ENCODE data around the gene UTS2B. TPM values are rescaled to one million over a fixed set of nuclear protein-coding genes. Genes with fewer than 3 reads are reported as not detected.

The UTS2B gene
- total RNA-seq, 4 donors from 2014 or later, result 0.27 to 3.4 (median 2.2) TPM; not detected in 1

- H3K9me3 ChIP-seq, result no peaks in the 10 kb centered on the region
- WGBS, 2 donors (ENCODE audit: low coverage in 1 of 2), result 24 to 38% methylated on average over 1 of the region's 1 CpG
- intact Hi-C loops (cut with DNase I; ENCODE audit: low total_unique reads) (no loop called here), in situ Hi-C loops (cut with MboI; ENCODE audit: low pct_ligation_motif_present in 1 of 4, low pct_unique_long_range_greater_than_20kb in 1 of 4, low sequenced_read_pairs in 3 of 4) (loop anchor here in 1 of 4 donors (10.0 kb wide), 1 partner anchor 155 kb away; no protein-coding TSS in a partner anchor)
- H3K27me3 ChIP-seq, result no peaks in the 10 kb centered on the region
- no peak overlapping the region for H3K27ac ChIP-seq
- DNase-seq, result no peak
- H3K4me3 ChIP-seq, result no peak overlapping the region
- H3K36me3 ChIP-seq, result no peaks in the 10 kb centered on the region
- no peaks in the 10 kb centered on the region for H3K4me1 ChIP-seq
- no peak for TF ChIP-seq POLR2AphosphoS5 (IDR thresholded peaks at IDR 0.05)
- no peak for TF ChIP-seq POLR2A (IDR thresholded peaks at IDR 0.05)
- no peak for TF ChIP-seq EP300 (IDR thresholded peaks at IDR 0.05; ENCODE audit: low read depth)
- TF ChIP-seq, protein P1, sequence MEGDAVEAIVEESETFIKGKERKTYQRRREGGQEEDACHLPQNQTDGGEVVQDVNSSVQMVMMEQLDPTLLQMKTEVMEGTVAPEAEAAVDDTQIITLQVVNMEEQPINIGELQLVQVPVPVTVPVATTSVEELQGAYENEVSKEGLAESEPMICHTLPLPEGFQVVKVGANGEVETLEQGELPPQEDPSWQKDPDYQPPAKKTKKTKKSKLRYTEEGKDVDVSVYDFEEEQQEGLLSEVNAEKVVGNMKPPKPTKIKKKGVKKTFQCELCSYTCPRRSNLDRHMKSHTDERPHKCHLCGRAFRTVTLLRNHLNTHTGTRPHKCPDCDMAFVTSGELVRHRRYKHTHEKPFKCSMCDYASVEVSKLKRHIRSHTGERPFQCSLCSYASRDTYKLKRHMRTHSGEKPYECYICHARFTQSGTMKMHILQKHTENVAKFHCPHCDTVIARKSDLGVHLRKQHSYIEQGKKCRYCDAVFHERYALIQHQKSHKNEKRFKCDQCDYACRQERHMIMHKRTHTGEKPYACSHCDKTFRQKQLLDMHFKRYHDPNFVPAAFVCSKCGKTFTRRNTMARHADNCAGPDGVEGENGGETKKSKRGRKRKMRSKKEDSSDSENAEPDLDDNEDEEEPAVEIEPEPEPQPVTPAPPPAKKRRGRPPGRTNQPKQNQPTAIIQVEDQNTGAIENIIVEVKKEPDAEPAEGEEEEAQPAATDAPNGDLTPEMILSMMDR (IDR thresholded peaks at IDR 0.05), result no peak
Measured at GRCh38 chr3:191239407-191240031, 90.8 kb downstream of the UTS2B start.

- TF ChIP-seq EP300 (IDR thresholded peaks at IDR 0.05; ENCODE audit: low read depth) (no peak), POLR2AphosphoS5 (IDR thresholded peaks at IDR 0.05) (no peak), POLR2A (IDR thresholded peaks at IDR 0.05) (no peak)
- TF ChIP-seq, protein P1 (IDR thresholded peaks at IDR 0.05), result no peak
Measured at GRCh38 chr3:191238321-191238817, 92.0 kb downstream of the UTS2B start.

GRCh38 chr3:191237047-191237882 is 93.1 kb downstream of the UTS2B start:
- WGBS, 2 donors (ENCODE audit: low coverage in 1 of 2), result 88 to 89% methylated on average over 4 to 5 of the region's 5 CpGs

More at GRCh38 chr3:191238321-191238817, 92.0 kb downstream of the UTS2B start:
- no peaks in the 10 kb centered on the region for H3K27me3 ChIP-seq
- H3K4me3 ChIP-seq, result no peak overlapping the region
- in situ Hi-C loops (cut with MboI; ENCODE audit: low pct_ligation_motif_present in 1 of 4, low pct_unique_long_range_greater_than_20kb in 1 of 4, low sequenced_read_pairs in 3 of 4), result loop anchor here in 1 of 4 donors (10.0 kb wide), 1 partner anchor 156 kb away; no protein-coding TSS in a partner anchor
- WGBS, 2 donors (ENCODE audit: low coverage in 1 of 2), result 44 to 45% methylated on average over 4 of the region's 4 CpGs
- no peak for DNase-seq
- no peaks in the 10 kb centered on the region for H3K9me3 ChIP-seq
- H3K36me3 ChIP-seq, result no peaks in the 10 kb centered on the region
- H3K4me1 ChIP-seq, result no peaks in the 10 kb centered on the region
- intact Hi-C loops (cut with DNase I; ENCODE audit: low total_unique reads), result no loop called here
- H3K27ac ChIP-seq, result no peak overlapping the region

DNA sequence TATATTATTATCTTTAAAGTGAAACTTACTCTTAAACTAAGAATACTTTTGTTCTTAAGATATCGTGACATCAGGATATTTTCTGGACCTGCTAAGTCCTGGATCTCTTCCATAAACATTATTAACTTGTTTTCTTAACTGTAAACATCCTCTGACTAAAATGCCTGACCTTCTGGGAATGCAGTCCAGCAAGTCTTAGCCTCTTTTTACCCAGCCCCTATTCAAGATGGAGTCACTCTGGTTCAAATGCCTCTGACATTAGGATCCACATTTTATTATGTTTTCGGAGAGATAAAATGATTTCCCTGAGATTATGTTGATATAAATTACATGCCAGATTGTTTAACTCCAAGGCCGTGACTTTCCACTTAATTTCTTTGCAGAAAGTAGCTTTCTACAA is 93.7 kb downstream of the UTS2B start:
- no peaks in the 10 kb centered on the region for H3K4me1 ChIP-seq
- H3K36me3 ChIP-seq, result no peaks in the 10 kb centered on the region
- intact Hi-C loops (cut with DNase I; ENCODE audit: low total_unique reads) (no loop called here), in situ Hi-C loops (cut with MboI; ENCODE audit: low pct_ligation_motif_present in 1 of 4, low pct_unique_long_range_greater_than_20kb in 1 of 4, low sequenced_read_pairs in 3 of 4) (loop anchor here in 1 of 4 donors (10.0 kb wide), 1 partner anchor 158 kb away; no protein-coding TSS in a partner anchor)
- DNase-seq, result no peak
- H3K27me3 ChIP-seq, result no peaks in the 10 kb centered on the region
- 57 to 73% methylated on average over 3 of the region's 3 CpGs for WGBS, 2 donors (ENCODE audit: low coverage in 1 of 2)
- no peaks in the 10 kb centered on the region for H3K9me3 ChIP-seq
- no peak overlapping the region for H3K4me3 ChIP-seq
- no peak overlapping the region for H3K27ac ChIP-seq
- TF ChIP-seq EP300 (IDR thresholded peaks at IDR 0.05; ENCODE audit: low read depth) (no peak), POLR2A (IDR thresholded peaks at IDR 0.05) (no peak)
- TF ChIP-seq, protein P1 (IDR thresholded peaks at IDR 0.05), result no peak

More at GRCh38 chr3:191237047-191237882, 93.1 kb downstream of the UTS2B start:
- in situ Hi-C loops (cut with MboI; ENCODE audit: low pct_ligation_motif_present in 1 of 4, low pct_unique_long_range_greater_than_20kb in 1 of 4, low sequenced_read_pairs in 3 of 4), result loop anchor here in 1 of 4 donors (10.0 kb wide), 1 partner anchor 158 kb away; no protein-coding TSS in a partner anchor
- no peak for TF ChIP-seq POLR2A (IDR thresholded peaks at IDR 0.05)
- H3K9me3 ChIP-seq, result no peaks in the 10 kb centered on the region
- H3K36me3 ChIP-seq, result no peaks in the 10 kb centered on the region
- no peaks in the 10 kb centered on the region for H3K27me3 ChIP-seq
- intact Hi-C loops (cut with DNase I; ENCODE audit: low total_unique reads), result no loop called here
- H3K4me3 ChIP-seq, result no peak overlapping the region
- DNase-seq, result no peak
- H3K27ac ChIP-seq, result no peak overlapping the region
- H3K4me1 ChIP-seq, result no peaks in the 10 kb centered on the region

All from transverse colon (tissue), 4 donors.